HG02970 (cell line): ENCODE results near the gene NIM1K.
"Not testable (repeated sequence)": the region's sequence is repeated elsewhere in the genome, so short reads cannot be mapped to it uniquely, and the experiment has no call there.

Experiments used
- ATAC-seq: cut with Tn5 transposase; IDR thresholded peaks from one replicate; pipeline ENCODE4 v1.9.1; 2021; ENCODE audit warnings: mild to moderate bottlenecking, moderate library complexity, moderate number of reproducible peaks; ENCODE audit not compliant: unreplicated experiment, low FRiP score

Gene NIM1K

DNA sequence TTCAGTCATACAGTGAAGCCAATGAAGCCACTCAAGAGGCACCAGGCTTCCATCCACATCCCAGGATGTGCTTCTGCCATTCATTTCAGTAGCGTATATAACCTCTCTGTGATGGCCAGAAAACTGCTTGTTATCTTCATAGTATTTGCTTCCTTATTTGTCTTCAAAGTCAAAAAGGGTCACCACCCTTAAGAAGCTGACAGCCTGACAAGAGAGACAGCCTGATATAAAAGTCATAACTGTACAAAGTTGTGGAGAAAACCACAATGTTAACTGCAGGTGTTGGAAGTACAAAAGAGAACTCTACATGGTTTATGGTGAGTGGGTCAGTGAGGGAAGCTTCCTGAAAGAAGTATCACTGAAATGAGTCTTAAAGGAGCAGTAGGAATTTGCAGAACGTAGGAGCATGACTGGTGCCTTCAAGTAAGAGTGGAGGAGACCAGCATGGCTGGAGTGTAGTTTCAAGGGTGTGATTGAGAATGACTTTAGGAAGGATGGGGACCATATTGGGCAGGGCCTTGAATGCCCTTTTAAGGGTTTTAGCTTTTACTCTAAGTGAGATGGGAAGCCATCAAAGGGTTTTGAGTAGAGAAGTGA is 33.7 kb downstream of the NIM1K start:
- no peak for ATAC-seq

DNA sequence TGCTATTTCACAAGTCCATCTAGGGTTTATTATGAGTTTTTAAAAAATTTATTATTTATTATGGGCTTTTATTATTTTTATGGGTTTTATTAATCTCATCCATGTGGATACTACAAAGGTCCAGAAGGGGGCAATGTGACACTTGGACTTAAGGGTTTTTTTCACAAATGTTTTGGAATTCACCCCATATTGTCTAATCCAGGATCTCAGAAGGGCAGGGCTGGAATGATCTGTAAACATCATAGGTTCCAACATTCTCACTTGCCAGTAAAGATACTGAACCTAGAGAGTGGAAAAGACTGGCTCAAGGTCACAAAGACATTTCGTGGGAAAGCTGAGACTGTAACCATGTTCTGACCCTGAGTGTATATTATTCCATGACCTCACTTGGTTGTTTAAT is 35.6 kb downstream of the NIM1K start:
- ATAC-seq, result no peak

DNA sequence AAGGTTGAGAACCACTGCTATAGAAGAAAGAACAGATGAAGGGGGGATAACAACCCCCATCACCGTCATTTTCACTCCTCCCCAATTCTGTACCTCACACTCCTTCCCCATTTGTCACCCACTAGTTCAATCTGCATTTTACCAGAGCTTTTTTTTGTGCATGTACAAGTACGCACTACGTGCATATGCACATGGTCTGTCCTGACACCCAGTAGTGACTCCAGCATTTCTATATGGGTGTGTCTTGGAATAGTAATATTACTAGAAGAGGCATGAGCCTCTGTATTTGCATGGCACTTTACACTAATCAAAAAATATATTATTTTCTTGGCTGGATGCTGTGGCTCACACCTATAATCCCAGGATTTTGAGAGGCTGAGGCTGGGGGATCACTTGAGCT is 38.7 kb downstream of the NIM1K start:
- ATAC-seq, result no peak

DNA sequence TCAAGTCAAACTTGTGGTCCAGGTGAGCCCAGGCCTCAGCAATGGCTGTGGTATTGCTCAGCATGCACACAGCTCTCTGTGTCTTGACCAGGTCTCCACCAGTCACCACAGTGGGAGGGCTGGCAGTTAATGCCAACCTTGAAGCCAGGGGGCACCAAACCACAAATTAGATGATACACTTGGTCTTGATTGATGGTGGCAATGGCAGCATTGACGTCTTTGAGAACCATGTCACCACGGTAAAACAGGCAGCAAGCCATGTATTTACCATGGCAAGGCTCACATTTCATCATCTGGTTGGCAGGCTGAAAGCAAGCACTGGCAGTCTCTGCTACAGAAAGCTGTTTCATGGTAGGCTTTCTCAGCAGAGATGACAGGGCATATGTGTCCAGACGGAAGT is 40.0 kb downstream of the NIM1K start:
- ATAC-seq, result no peak

GRCh38 chr5:43232943-43233833 is 41.2 kb downstream of the NIM1K start:
- ATAC-seq, result no peak

GRCh38 chr5:43233946-43234345 is 41.9 kb downstream of the NIM1K start:
- no peak for ATAC-seq

DNA sequence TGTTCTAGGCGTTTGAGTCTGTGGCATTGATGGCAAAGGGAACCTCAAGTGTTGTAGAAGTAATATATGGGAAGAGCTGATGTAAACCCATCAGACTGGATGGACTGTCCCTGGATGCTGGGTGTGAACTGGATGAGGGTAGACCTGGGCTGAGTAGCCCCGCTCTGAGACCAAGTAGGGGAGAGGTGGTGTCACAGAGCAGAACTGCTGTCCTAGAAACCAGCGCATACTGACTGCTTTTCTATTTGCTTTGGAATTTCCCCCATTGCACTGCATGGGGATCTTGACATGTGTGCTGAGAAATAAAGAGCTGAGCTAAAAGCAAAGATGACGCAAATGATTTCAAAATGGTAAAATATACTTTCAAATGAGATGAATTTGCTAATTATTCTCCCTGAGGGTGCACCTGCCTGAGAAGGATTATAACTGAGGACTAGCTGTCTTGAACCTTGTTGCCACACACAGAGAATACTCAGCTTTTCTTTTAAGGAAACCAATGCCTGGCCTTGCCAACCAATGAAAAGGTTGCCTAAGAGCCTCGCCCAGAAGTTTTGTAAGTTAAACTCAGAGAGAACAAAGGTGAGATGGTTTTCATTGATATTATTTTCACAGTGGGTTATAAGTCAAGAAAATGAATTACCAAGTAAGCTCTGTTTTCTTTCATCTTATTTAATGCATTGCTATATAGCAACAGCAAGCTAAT is 44.8 kb downstream of the NIM1K start:
- no peak for ATAC-seq

DNA sequence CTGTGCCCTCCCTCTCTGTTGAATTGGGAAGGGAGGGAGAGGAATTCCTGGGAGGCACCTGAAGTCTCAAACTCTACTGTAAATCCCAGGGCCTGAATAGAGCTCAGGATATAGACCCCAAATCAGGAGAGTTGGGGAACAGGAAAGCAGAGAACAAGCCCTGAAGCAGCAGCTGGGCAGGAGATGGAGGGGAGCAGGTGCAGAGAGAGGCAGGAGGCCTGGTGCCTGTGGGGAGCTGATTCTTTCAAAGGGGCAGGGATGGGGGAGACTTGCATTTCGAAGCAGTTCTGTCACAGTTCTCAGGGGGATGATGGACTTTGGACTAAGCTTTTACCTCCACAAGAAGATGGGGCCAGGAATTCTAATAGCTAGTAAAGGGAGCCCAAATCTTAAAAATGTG is 50.2 kb downstream of the NIM1K start:
- no peak for ATAC-seq

DNA sequence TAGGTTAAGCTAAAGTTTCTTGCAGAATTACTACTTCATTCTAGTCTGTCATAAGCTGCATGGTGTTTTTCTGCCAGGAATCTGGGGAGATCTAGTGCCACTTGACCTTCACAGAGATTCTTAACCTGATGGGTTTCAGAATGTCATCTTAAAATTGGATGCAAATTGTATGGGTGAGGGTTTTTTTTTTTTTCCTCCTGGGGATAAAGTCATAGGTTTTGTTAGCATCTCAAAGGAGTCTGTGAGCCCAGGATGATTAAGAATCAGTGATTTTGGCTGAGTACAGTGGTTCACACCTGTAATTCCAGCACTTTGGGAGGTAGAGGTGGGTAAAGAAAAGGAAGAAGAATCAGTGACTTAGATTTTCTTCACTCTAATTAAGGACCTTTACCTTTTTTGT is 51.2 kb downstream of the NIM1K start:
- ATAC-seq, result no peak

DNA sequence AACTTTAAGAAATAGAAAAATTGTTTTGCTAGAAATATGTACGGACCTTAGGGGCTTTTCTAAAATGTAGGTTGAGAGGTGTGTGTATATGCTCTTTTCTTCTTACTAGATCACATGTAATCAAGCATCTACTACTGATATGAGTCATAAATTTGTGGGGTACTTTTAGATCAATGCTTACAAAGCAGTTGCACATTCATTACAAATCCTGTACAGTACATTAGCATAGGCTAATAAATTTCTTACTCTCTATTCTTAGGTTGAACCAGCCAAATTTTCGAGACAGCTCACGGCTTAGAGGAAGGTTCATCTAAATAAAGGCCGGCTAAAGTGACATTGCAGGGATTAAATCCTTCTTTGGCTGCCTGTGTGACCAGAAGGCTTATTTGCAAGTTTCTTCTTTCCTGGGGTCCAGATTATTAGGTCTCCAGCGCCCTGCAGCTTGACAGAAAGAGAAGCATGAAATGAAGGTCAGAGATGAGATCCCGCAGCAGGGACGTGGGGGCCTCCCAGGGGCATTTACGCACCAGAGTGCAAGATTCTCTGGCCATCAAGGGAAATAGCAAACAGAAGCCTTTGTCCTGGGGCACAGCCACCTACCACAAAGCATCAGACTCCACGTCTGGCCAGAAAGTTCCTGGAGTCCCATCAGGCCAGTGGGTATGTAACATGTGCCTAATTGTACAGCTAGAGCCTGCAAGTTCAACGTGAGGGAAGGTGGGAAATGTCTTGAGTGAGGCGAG is 53.0 kb downstream of the NIM1K start:
- peak; percentile 59 for ATAC-seq

- ATAC-seq, result no peak
Observed at GRCh38 chr5:43245724-43246385, 53.8 kb downstream of the NIM1K start.

GRCh38 chr5:43251754-43252153 is 59.7 kb downstream of the NIM1K start:
- ATAC-seq, result no peak

- no peak for ATAC-seq
Observed at GRCh38 chr5:43255704-43256103, 63.7 kb downstream of the NIM1K start.

GRCh38 chr5:43256261-43256966 is 64.4 kb downstream of the NIM1K start:
- no peak for ATAC-seq

- no peak for ATAC-seq
Observed at GRCh38 chr5:43258116-43258515, 66.1 kb downstream of the NIM1K start.

DNA sequence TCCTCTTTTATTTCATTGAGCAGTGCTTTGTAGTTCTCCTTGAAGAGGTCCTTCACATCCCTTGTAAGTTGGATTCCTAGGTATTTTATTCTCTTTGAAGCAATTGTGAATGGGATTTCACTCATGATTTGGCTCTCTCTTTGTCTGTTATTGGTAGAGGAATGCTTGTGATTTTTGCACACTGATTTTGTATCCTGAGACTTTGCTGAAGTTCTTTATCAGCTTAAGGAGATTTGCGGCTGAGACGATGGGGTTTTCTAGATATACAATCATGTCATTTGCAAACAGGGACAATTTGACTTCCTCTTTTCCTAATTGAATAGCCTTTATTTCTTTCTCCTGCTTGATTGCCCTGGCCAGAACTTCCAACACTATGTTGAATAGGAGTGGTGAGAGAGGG is 70.2 kb downstream of the NIM1K start:
- ATAC-seq, result not testable (repeated sequence)

DNA sequence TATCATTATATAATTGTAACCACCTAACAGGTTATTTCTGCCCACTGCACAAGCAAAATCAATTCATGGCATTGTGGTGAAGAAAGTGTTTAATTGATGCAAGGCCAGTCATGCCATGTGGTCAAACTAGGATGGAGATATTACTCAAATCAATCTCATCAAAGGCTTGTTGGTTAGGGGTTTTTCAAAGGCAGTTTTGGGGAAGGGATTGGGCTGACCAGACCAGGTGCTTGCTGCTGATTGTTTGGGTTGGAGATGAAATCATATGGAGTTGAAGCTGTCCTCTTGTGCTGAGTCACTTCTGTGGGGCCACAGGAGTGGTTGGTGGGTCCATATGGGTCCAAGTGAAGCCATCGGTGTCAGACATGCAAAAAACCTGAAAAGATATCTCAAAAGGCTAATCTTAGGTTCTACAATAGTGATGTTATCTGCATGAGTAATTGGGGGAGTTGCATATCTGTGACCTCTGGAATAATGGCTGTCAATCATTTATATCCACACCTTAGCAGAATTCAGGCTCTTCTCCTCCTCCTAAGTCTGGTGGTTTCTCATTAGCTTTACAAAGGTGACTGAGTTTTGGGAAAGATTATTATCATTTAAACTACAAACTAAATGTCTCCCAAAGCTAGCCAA is 76.3 kb downstream of the NIM1K start:
- no peak for ATAC-seq

DNA sequence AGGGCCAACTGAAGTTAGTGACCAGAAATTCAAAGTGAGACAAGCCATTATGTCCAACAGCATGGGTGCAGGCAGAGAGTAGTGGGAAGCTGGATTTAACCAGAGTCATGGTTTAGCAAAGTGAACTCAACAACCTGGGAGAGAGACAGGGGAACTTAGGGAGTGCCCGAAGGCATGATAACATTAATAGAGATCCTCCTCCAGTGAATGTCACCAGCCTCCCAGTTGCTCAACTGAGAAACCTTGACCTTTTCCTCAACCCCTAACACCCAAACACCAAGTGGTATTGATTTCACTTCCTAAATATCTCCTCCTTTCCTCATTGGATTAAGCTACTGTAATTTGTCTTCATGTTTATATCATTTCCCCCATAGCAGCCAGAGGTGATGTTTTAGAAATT is 78.6 kb downstream of the NIM1K start:
- ATAC-seq, result no peak

- ATAC-seq, result no peak
Observed at GRCh38 chr5:43273552-43273951, 81.5 kb downstream of the NIM1K start.
